ENCODE results near the gene TMEM184B. TPM values are rescaled to one million over a fixed set of nuclear protein-coding genes. Genes with fewer than 3 reads are reported as not detected.

TMEM184B gene
- total RNA-seq, 1 donor from 2014 or later, result 84.4 TPM

- DNase-seq (ENCODE audit: low spot score), result no peak
These were observed 44.4 kb downstream of the TMEM184B start for GRCh38 chr22:38228326-38228872.

- no peak for DNase-seq (ENCODE audit: low spot score)
These were observed 45.8 kb downstream of the TMEM184B start for GRCh38 chr22:38226853-38227649.

GRCh38 chr22:38223289-38223960, 49.4 kb downstream of the TMEM184B start:
- DNase-seq (ENCODE audit: low spot score), result no peak

- no peak for DNase-seq (ENCODE audit: low spot score)
These were observed 50.1 kb downstream of the TMEM184B start for GRCh38 chr22:38222797-38223119.

GRCh38 chr22:38221908-38222796, 50.7 kb downstream of the TMEM184B start:
- DNase-seq (ENCODE audit: low spot score), result no peak

- DNase-seq (ENCODE audit: low spot score), result no peak
These were observed 51.4 kb downstream of the TMEM184B start for GRCh38 chr22:38221407-38221806.

- no peak for DNase-seq (ENCODE audit: low spot score)
These were observed 52.0 kb downstream of the TMEM184B start for GRCh38 chr22:38220653-38221386.

- no peak for DNase-seq (ENCODE audit: low spot score)
These were observed 52.6 kb downstream of the TMEM184B start for GRCh38 chr22:38220163-38220562.

GRCh38 chr22:38219632-38220031, 53.2 kb downstream of the TMEM184B start:
- no peak for DNase-seq (ENCODE audit: low spot score)

GRCh38 chr22:38218661-38219622, 53.9 kb downstream of the TMEM184B start:
- DNase-seq (ENCODE audit: low spot score), result peak; percentile 93

GRCh38 chr22:38215156-38216038, 57.4 kb downstream of the TMEM184B start:
- no peak for DNase-seq (ENCODE audit: low spot score)

- no peak for DNase-seq (ENCODE audit: low spot score)
These were observed 58.3 kb downstream of the TMEM184B start for GRCh38 chr22:38214302-38215056.

- no peak for DNase-seq (ENCODE audit: low spot score)
These were observed 58.9 kb downstream of the TMEM184B start for GRCh38 chr22:38213990-38214301.

GRCh38 chr22:38213319-38213989, 59.4 kb downstream of the TMEM184B start:
- no peak for DNase-seq (ENCODE audit: low spot score)

- DNase-seq (ENCODE audit: low spot score), result no peak
These were observed 60.4 kb downstream of the TMEM184B start for GRCh38 chr22:38212442-38212841.

GRCh38 chr22:38211556-38211955, 61.3 kb downstream of the TMEM184B start:
- DNase-seq (ENCODE audit: low spot score), result no peak

GRCh38 chr22:38208551-38208968, 64.2 kb downstream of the TMEM184B start:
- DNase-seq (ENCODE audit: low spot score), result no peak
